Nephron progenitor cell (in vitro differentiated cells): Measurements from ENCODE around the gene NAA25.

Experiments used
- DNase-seq: peaks from one replicate; pipeline ENCODE4 v3.0.0; 2021
- H3K27ac Mint-ChIP-seq: 2 replicates; pipeline ENCODE4 v1.8.0; 2021; ENCODE audit warnings: mild to moderate bottlenecking, moderate library complexity, mixed read lengths
- H3K27me3 Mint-ChIP-seq: 2 replicates; pipeline ENCODE4 v1.8.0; 2021; ENCODE audit warnings: mild to moderate bottlenecking, low read depth, mixed read lengths; ENCODE audit not compliant: poor library complexity
- H3K36me3 Mint-ChIP-seq: 2 replicates; pipeline ENCODE4 v1.8.0; 2021; ENCODE audit warnings: low read depth, mixed read lengths
- H3K4me1 Mint-ChIP-seq: 2 replicates; pipeline ENCODE4 v1.8.0; 2021; ENCODE audit warnings: mixed read lengths
- H3K4me3 Mint-ChIP-seq: 2 replicates; pipeline ENCODE4 v1.8.0; 2021; ENCODE audit warnings: mild to moderate bottlenecking, moderate library complexity, mixed read lengths
- H3K9me3 Mint-ChIP-seq: 2 replicates; pipeline ENCODE4 v1.8.0; 2021; ENCODE audit warnings: mild to moderate bottlenecking, moderate library complexity, mixed read lengths
- CTCF ChIP-seq: fragments of 200-600 bp; sonication (generic); IDR thresholded peaks from 2 replicates; pipeline ENCODE4 v1.5.0; 2021; ENCODE audit warnings: antibody characterized with exemption

Gene NAA25

DNA sequence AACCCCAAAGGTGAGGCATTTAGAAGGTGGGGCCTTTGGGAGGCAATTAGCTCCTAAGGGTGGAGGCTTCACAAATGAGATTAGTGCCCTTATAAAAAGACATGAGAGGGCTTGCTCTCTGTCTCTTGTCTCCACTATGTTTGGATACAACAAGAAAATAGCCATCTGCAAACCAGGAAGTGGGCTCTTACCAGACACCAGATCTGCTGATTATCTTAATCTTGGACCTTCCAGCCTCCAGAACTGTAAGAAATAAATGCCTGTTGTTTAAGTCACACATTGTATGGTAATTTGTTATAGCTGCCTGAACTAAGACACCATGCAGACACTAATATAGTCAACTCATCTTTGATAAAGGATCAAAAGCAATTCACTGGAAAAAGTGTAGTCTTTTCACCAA is 130.0 kb downstream of the NAA25 start:
- H3K9me3 Mint-ChIP-seq: peaks cover 6% of the 10 kb centered on the region
- H3K27me3 Mint-ChIP-seq: peaks cover 3% of the 10 kb centered on the region
- H3K4me3 Mint-ChIP-seq: no peak overlapping the region
- TF ChIP-seq CTCF: no peak
- H3K36me3 Mint-ChIP-seq: peaks cover 18% of the 10 kb centered on the region
- H3K27ac Mint-ChIP-seq: no peak overlapping the region
- peaks cover 7% of the 10 kb centered on the region for H3K4me1 Mint-ChIP-seq
- DNase-seq: no peak

GRCh38 chr12:111976860-111977259 is 131.7 kb downstream of the NAA25 start:
- no peak for TF ChIP-seq CTCF
- Mint-ChIP-seq H3K27ac (no peak overlapping the region), H3K4me1 (peaks cover 7% of the 10 kb centered on the region), H3K27me3 (no peaks in the 10 kb centered on the region), H3K4me3 (no peak overlapping the region), H3K36me3 (peaks cover 35% of the 10 kb centered on the region), H3K9me3 (peaks cover 18% of the 10 kb centered on the region)
- no peak for DNase-seq
